Right lobe of liver (tissue), 6 donors: Measurements from ENCODE around the gene SUMO1. TPM values are rescaled to one million over a fixed set of nuclear protein-coding genes. Genes with fewer than 3 reads are reported as not detected.
"Not testable (repeated sequence)": the region's sequence is repeated elsewhere in the genome, so short reads cannot be mapped to it uniquely, and the experiment has no call there.

ENCODE experiments used
- ATAC-seq, 4 donors: fragments of 200-7000 bp; cut with Tn5 transposase; one replicate each; pipeline ENCODE4 v1.9.1; 2020; ENCODE audit warnings: mild to moderate bottlenecking in 4 of 4, moderate library complexity in 4 of 4
- DNase-seq, 3 donors: peaks; one replicate each; pipeline ENCODE4 v3.0.0-alpha.2; 2020
- H3K27ac ChIP-seq, 3 donors: fragments of 200-600 bp; one replicate each; pipeline ENCODE4 v1.8.0; 2022
- H3K27me3 ChIP-seq, 2 donors: fragments of 200-600 bp; one replicate each; pipeline ENCODE4 v1.8.0; 2022
- H3K36me3 ChIP-seq, 4 donors: fragments of 200-600 bp; sonication (generic) in 1 of 4; one replicate each; pipeline versions ENCODE4 v1.5.1 to v1.8.0; 2017 to 2022; ENCODE audit warnings: control low read depth in 1 of 4
- H3K4me1 ChIP-seq, 4 donors: fragments of 200-600 bp; sonication (generic) in 1 of 4; one replicate each; pipeline versions ENCODE4 v1.5.1 to v1.8.0; 2017 to 2022; ENCODE audit warnings: control low read depth in 1 of 4
- H3K4me3 ChIP-seq, 3 donors: fragments of 200-600 bp; one replicate each; pipeline ENCODE4 v1.8.0; 2022
- H3K9me3 ChIP-seq, 4 donors: fragments of 200-600 bp; sonication (generic) in 1 of 4; one replicate each; pipeline versions ENCODE4 v1.5.1 to v1.8.0; 2017 to 2022; ENCODE audit warnings: control low read depth in 1 of 4
- POLR2A ChIP-seq: fragments of 450-650 bp; IDR thresholded peaks from one replicate; pipeline ENCODE4 v1.6.1; 2017; ENCODE audit warnings: antibody characterized with exemption, mild to moderate bottlenecking
- WGBS: methylation state at CpG from one replicate; pipeline ENCODE4 v1.1.6; 2018; ENCODE audit warnings: low coverage, low lambda C conversion rate; ENCODE audit not compliant: insufficient coverage; ENCODE audit errors: missing lambda C conversion rate; 5-methylcytosine and 5-hydroxymethylcytosine counted together
- intact Hi-C, 2 donors: fragments of 100-400 bp; cut with DNase I; formaldehyde crosslinking; loops; one replicate each; pipeline versions ENCODE4 v1.11.2 to v1.14.1; 2022
- total RNA-seq, 6 experiments: library from RNA; depleted of rRNA in 2 of 6; stranded (reverse); fragments of >200 nt in 2 of 6; fragmentation: NEBNext Ultra II Directional in 3 of 6; extraction: Animal tissue kit (Norgen Biotek cat#: 25700) in 3 of 6; gene quantifications; one replicate each; pipeline versions ENCODE4 v1.1.0 to v1.2.4, GENCODE V29; 2016 to 2023
- TF ChIP-seq, protein P1 (sequence below), 4 donors: fragments of 200-600 bp in 3 of 4; fragments of 450-650 bp in 1 of 4; IDR thresholded peaks; one replicate each; pipeline versions ENCODE4 v1.5.1 to v1.8.0; 2016 to 2022; ENCODE audit warnings: antibody characterized with exemption in 4 of 4, mild to moderate bottlenecking in 2 of 4
- donor health status: DM: no; HTN: yes; CAD: no.
- donor health status: DM: no; HTN: no; CAD: no.
- donor health status: DM: no; HTN: no; CAD: no.
- donor health status: DM: no; HTN: yes; CAD: no.
- donor health status: DM: no; HTN: yes; CAD: no.

SUMO1 gene
- total RNA-seq, 6 experiments from 2014 or later, result 43.3 to 70.8 (median 55.0) TPM

DNA sequence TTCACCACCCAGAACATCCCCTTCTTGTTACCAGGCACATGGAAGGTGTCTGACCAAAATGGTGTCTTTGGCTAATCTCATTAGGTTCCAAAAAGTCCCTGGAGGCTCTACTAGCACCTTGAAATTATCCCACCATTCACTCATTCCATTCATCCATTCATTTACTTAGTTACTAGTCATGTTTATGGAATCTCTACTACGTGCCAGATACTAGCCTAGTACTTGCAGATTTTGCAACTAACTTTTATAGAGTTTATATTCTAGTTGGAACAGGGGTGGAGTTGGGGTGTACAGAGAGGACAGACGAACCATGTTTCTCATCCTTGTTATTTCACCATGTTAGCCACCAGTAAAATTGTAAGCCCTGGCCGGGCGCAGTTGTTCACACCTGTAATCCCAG, 23.1 kb upstream of the SUMO1 start:
- ATAC-seq (no peak), DNase-seq (no peak)
- no peak for TF ChIP-seq POLR2A
- intact Hi-C loops, result no loop called here
- no peaks in the 10 kb centered on the region for H3K27me3 ChIP-seq
- no peaks in the 10 kb centered on the region for H3K4me1 ChIP-seq
- H3K36me3 ChIP-seq, result no peaks in the 10 kb centered on the region
- 0% methylated on average over 2 of the region's 4 CpGs for WGBS
- no peak overlapping the region for H3K27ac ChIP-seq
- no peaks in the 10 kb centered on the region for H3K9me3 ChIP-seq
- no peak overlapping the region for H3K4me3 ChIP-seq

DNA sequence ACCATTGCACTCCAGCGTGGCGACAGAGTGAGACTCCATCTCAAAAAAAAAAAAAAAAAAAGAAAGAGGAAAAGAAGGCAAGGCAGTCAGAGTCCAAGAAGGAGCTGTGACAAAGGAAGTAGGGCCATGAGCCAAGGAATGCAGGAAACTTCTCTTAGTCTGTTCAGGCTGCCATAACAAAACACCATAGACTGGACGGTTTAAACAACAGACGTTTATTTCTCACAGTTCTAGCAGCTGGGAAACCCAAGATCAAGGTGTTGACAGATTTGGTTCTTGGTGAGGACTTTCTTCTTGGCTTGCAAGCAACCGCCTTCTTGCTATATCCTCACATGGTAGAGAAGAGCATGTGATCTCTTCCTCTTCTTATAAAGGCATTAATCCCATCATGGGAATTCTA, 13.1 kb upstream of the SUMO1 start:
- H3K27me3 ChIP-seq, result no peaks in the 10 kb centered on the region
- no peaks in the 10 kb centered on the region for H3K4me1 ChIP-seq
- WGBS, result 71% methylated on average over 5 of the region's 5 CpGs
- no peaks in the 10 kb centered on the region for H3K9me3 ChIP-seq
- no peak overlapping the region for H3K4me3 ChIP-seq
- H3K27ac ChIP-seq, result no peak overlapping the region
- no peaks in the 10 kb centered on the region for H3K36me3 ChIP-seq
- DNase-seq (no peak), ATAC-seq (no peak)
- TF ChIP-seq, protein P1, sequence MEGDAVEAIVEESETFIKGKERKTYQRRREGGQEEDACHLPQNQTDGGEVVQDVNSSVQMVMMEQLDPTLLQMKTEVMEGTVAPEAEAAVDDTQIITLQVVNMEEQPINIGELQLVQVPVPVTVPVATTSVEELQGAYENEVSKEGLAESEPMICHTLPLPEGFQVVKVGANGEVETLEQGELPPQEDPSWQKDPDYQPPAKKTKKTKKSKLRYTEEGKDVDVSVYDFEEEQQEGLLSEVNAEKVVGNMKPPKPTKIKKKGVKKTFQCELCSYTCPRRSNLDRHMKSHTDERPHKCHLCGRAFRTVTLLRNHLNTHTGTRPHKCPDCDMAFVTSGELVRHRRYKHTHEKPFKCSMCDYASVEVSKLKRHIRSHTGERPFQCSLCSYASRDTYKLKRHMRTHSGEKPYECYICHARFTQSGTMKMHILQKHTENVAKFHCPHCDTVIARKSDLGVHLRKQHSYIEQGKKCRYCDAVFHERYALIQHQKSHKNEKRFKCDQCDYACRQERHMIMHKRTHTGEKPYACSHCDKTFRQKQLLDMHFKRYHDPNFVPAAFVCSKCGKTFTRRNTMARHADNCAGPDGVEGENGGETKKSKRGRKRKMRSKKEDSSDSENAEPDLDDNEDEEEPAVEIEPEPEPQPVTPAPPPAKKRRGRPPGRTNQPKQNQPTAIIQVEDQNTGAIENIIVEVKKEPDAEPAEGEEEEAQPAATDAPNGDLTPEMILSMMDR (IDR thresholded peaks at IDR 0.05), result no peak
- no peak for TF ChIP-seq POLR2A
- intact Hi-C loops, result no loop called here

DNA sequence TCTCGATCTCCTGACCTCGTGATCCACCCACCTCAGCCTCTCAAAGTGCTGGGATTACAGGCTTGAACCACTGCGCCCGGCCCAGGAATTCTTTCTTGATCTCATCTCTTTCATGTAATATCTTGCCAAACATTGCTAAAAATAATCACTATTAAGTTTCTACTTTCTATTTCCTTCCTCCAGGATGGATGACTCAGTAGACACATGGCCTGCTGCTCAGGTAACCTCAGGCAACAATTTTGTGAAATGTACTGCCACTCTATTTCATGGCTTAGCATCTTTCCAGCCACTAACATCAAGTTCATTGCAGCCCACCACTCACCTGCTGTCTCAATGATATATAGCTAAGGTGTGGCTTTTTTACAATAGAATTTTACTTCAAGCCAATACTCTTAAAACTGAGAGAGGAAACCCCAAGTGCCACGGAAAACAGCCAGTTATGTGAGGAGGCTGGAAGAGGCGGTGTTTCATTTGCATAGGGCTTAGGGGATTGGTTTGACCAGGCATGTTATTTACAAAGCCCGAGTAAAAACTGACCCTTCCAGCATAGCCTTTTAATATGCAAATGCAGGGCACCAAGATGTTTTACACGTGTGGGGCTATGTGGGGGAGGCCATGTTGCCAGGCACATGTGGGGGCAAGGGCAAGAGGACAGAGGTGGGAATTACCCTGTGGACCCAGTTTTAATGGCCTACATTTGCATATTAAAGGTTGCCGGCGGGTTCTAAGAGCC, 11.3 kb upstream of the SUMO1 start:
- WGBS, result 60% methylated on average over 10 of the region's 10 CpGs
- ATAC-seq (no peak), DNase-seq (no peak)
- Histone ChIP-seq H3K9me3 (no peaks in the 10 kb centered on the region), H3K4me3 (no peak overlapping the region), H3K27me3 (no peaks in the 10 kb centered on the region), H3K36me3 (no peaks in the 10 kb centered on the region), H3K27ac (no peak overlapping the region), H3K4me1 (no peaks in the 10 kb centered on the region)
- intact Hi-C loops, result no loop called here
- TF ChIP-seq, protein P1 (IDR thresholded peaks at IDR 0.05), result no peak
- TF ChIP-seq POLR2A, result no peak

GRCh38 chr2:202247710-202248109, 9.3 kb upstream of the SUMO1 start:
- intact Hi-C loops, H3K36me3 ChIP-seq, DNase-seq, H3K4me1 ChIP-seq, ATAC-seq, H3K27ac ChIP-seq, H3K27me3 ChIP-seq, H3K4me3 ChIP-seq, H3K9me3 ChIP-seq: not testable (repeated sequence)
- 91% methylated on average over 5 of the region's 5 CpGs for WGBS

- no peaks in the 10 kb centered on the region for H3K9me3 ChIP-seq
- WGBS, result 0% methylated on average over 20 of the region's 30 CpGs
- no peaks in the 10 kb centered on the region for H3K36me3 ChIP-seq
- H3K27me3 ChIP-seq, result no peaks in the 10 kb centered on the region
- peak overlapping the region; percentile 78 to 91 (median 89) for H3K27ac ChIP-seq
- H3K4me3 ChIP-seq, result peak overlapping the region; percentile 96 to 98 (median 97)
- peaks cover 0 to 16% (median 7%) of the 10 kb centered on the region in 4 donors for H3K4me1 ChIP-seq
- DNase-seq (peak; percentile 24 to 58 (median 51)), ATAC-seq (peak; percentile 51 to 68 (median 57))
- intact Hi-C loops, result no loop called here
- TF ChIP-seq, protein P1 (IDR thresholded peaks at IDR 0.05), result no peak
- no peak for TF ChIP-seq POLR2A
These were observed 587 bp downstream of the SUMO1 start for GRCh38 chr2:202237787-202238233.
